ENCODE results near the gene MPC2.

MPC2 gene

DNA sequence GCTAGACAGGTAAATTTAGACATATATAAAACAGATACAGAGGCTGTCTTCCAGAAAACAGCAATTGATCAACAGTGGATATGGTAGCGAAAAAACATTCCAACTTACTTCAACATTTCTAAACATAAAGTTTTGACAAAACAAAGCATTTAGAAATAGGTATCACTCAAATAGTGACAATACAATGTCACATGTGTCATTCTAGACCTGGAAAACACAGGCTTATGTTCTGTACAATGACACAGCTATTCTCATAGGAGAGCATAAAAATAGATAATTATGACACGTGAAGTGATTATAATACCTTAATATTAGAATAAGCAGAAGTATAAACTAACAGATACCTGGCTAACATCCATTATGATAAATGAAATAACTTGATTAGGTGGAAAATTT lies 8.4 kb downstream of the MPC2 start:
- H2AFZ ChIP-seq (ENCODE audit: low read depth): no peak overlapping the region
- H3K36me3 ChIP-seq (ENCODE audit: insufficient read depth): no peaks in the 10 kb centered on the region
- no peak overlapping the region for H3K4me2 ChIP-seq
- no peaks in the 10 kb centered on the region for H4K20me1 ChIP-seq (ENCODE audit: insufficient read depth)
- H3K9ac ChIP-seq: no peak overlapping the region
- H3K4me1 ChIP-seq (ENCODE audit: low read depth, poor library complexity, severe bottlenecking): peaks cover 19% of the 10 kb centered on the region
- peaks cover 8% of the 10 kb centered on the region; the same call in 1 of the 2 replicates for H3K79me2 ChIP-seq (ENCODE audit: insufficient read depth, low read depth)
- H3K4me3 ChIP-seq (IDR thresholded peaks at IDR 0.05; ENCODE audit: insufficient read depth, low read depth, low read length): no peak overlapping the region
- H3K27me3 ChIP-seq (ENCODE audit: insufficient read depth, low read depth): no peaks in the 10 kb centered on the region
- H3K27ac ChIP-seq: no peak overlapping the region
- TF ChIP-seq, protein P1, sequence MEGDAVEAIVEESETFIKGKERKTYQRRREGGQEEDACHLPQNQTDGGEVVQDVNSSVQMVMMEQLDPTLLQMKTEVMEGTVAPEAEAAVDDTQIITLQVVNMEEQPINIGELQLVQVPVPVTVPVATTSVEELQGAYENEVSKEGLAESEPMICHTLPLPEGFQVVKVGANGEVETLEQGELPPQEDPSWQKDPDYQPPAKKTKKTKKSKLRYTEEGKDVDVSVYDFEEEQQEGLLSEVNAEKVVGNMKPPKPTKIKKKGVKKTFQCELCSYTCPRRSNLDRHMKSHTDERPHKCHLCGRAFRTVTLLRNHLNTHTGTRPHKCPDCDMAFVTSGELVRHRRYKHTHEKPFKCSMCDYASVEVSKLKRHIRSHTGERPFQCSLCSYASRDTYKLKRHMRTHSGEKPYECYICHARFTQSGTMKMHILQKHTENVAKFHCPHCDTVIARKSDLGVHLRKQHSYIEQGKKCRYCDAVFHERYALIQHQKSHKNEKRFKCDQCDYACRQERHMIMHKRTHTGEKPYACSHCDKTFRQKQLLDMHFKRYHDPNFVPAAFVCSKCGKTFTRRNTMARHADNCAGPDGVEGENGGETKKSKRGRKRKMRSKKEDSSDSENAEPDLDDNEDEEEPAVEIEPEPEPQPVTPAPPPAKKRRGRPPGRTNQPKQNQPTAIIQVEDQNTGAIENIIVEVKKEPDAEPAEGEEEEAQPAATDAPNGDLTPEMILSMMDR (conservative IDR thresholded peaks at IDR 0.05; ENCODE audit: low read depth, low read length): no peak

DNA sequence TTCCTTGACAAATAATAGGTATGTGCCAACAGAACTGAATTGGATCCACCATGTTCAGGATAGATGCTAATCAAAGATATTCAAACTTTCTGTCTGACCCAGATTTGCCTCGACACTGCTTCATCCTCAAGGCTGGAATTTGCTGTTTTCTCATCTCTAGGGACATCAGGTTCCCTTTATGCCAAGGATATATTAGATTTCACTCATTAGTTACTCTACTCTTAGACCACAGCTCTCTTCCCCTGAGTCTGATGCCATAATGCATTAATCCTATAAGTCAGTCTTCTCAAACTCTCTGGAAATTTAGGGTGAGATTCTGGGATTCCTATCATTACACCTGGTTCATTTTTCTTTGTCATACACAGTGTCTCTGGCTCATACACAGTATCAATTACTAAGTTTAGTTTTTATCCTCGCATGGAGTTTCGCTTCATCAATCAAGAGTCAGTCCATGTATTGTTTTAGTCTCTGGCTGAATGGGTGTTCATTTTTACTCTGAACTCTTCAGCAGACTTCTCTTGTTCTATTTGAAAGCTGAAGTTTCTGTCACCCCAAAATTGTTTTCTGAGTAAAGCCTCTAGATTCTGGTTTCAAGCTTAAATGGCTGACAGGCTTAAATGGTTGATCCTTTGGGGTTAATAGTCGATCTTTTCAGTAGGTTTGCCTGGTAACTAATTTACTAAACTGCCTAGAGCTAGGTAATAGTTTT lies 9.7 kb downstream of the MPC2 start:
- Histone ChIP-seq H3K4me2 (no peak overlapping the region), H3K9ac (no peak overlapping the region)

DNA sequence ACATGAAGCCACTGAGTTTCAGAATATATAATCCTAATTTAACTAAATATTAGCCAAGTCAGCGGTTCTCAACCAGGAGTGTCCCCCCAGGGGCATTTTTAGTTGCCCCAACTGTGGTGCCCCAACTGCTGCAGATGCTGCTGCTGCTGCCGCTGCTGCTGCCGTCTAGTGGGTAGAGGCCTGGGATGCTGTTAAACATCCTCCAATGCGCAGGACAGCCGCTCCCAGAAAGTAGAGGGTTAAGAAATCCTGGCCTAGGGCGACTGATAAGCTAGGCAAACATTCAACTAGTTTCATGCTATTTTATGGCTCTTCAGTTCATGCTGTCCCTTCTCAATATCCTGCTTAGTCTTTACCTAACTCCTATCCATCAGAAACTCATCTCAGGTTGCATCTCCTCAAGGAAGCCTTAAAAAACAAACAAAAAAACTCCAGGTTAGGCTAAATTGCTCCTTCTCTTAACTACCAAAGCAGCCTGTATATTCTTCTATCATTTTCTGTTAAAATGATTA lies 10.3 kb downstream of the MPC2 start:
- Histone ChIP-seq H3K27me3 (ENCODE audit: insufficient read depth, low read depth) (no peaks in the 10 kb centered on the region), H3K36me3 (ENCODE audit: insufficient read depth) (no peaks in the 10 kb centered on the region), H3K79me2 (ENCODE audit: insufficient read depth, low read depth) (no peaks in the 10 kb centered on the region), H3K27ac (no peak overlapping the region), H3K4me3 (IDR thresholded peaks at IDR 0.05; ENCODE audit: insufficient read depth, low read depth, low read length) (no peak overlapping the region), H3K4me2 (no peak overlapping the region), H3K4me1 (ENCODE audit: low read depth, poor library complexity, severe bottlenecking) (peaks cover 11% of the 10 kb centered on the region), H4K20me1 (ENCODE audit: insufficient read depth) (no peaks in the 10 kb centered on the region), H3K9ac (no peak overlapping the region), H2AFZ (ENCODE audit: low read depth) (no peak overlapping the region)
- TF ChIP-seq, protein P1 (conservative IDR thresholded peaks at IDR 0.05; ENCODE audit: low read depth, low read length): no peak

More for the DNA sequence above, 9.7 kb downstream of the MPC2 start:
- no peaks in the 10 kb centered on the region for H3K79me2 ChIP-seq (ENCODE audit: insufficient read depth, low read depth)
- TF ChIP-seq, protein P1 (conservative IDR thresholded peaks at IDR 0.05; ENCODE audit: low read depth, low read length): no peak
- H3K27ac ChIP-seq: no peak overlapping the region
- H3K4me1 ChIP-seq (ENCODE audit: low read depth, poor library complexity, severe bottlenecking): peaks cover 11% of the 10 kb centered on the region
- no peaks in the 10 kb centered on the region for H3K27me3 ChIP-seq (ENCODE audit: insufficient read depth, low read depth)
- H3K36me3 ChIP-seq (ENCODE audit: insufficient read depth): no peaks in the 10 kb centered on the region
- H4K20me1 ChIP-seq (ENCODE audit: insufficient read depth): no peaks in the 10 kb centered on the region
- H3K4me3 ChIP-seq (IDR thresholded peaks at IDR 0.05; ENCODE audit: insufficient read depth, low read depth, low read length): no peak overlapping the region
- H2AFZ ChIP-seq (ENCODE audit: low read depth): no peak overlapping the region

DNA sequence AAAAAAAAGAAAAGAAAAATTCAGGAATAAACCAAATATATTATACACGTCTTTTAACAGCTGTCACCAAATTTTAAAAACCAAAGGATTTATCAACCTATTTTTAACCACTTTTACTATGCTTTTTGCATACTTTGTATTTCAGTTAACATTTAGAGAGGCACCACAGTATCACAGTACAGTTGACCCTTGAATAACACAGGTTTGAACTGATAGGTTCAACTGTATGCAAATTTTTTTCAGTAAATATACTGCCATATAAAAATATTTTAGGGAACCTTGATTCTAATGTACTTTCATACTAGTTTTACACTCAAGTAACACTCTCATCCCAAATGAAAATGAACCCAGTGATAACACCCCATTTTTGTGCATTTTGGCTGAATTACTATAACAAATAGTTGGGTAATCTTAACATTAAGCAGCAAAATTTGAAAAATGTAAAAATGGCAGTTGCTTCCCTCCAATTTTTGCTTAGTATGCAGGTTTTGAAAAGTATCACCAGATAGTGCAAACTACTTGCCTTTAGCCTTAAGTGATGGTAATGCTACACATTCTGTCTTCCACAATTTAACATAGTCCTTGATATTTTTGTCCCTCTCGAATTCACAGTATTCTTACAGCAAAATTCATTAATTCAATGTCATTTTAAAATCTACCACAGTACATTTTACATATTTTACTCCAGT lies 12.2 kb downstream of the MPC2 start:
- H3K36me3 ChIP-seq (ENCODE audit: insufficient read depth): no peaks in the 10 kb centered on the region
- no peak overlapping the region for H2AFZ ChIP-seq (ENCODE audit: low read depth)
- peaks cover 13% of the 10 kb centered on the region for H3K4me1 ChIP-seq (ENCODE audit: low read depth, poor library complexity, severe bottlenecking)
- no peaks in the 10 kb centered on the region for H3K79me2 ChIP-seq (ENCODE audit: insufficient read depth, low read depth)
- H3K27ac ChIP-seq: no peak overlapping the region
- no peak overlapping the region for H3K4me2 ChIP-seq
- TF ChIP-seq, protein P1 (conservative IDR thresholded peaks at IDR 0.05; ENCODE audit: low read depth, low read length): no peak
- H4K20me1 ChIP-seq (ENCODE audit: insufficient read depth): no peaks in the 10 kb centered on the region
- no peaks in the 10 kb centered on the region for H3K27me3 ChIP-seq (ENCODE audit: insufficient read depth, low read depth)
- no peak overlapping the region for H3K9ac ChIP-seq
- H3K4me3 ChIP-seq (IDR thresholded peaks at IDR 0.05; ENCODE audit: insufficient read depth, low read depth, low read length): no peak overlapping the region

Measured in KMS-11 (cell line).